HG03575 (cell line): ENCODE measurements around the gene TMEM51.

Experiments used
- ATAC-seq: cut with Tn5 transposase; IDR thresholded peaks from one replicate; pipeline ENCODE4 v1.9.1; 2021; ENCODE audit not compliant: unreplicated experiment, insufficient number of reproducible peaks, low FRiP score; ENCODE audit errors: extremely low read depth

Gene TMEM51

DNA sequence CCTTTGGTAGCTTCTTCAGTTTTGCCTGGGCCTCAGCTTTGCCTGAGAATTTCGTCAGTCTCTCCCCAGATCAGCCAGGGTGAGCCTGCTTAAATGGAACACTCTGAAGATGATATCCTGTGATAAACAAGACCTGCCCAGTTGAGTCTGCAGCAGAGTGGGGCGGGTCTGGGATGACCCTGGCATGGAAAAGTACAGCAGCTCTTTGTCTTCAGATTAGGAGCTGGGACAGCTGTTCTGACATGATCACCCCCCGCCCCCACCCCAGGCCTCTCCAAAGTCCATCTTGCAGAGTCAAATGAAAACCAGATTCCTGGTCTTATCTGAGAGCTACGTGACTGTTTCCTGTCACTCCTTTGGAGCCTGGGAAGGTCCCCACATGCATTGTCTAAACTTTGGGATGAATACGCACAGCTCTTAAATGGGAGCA is 2.2 kb upstream of the TMEM51 start:
- ATAC-seq: no peak

DNA sequence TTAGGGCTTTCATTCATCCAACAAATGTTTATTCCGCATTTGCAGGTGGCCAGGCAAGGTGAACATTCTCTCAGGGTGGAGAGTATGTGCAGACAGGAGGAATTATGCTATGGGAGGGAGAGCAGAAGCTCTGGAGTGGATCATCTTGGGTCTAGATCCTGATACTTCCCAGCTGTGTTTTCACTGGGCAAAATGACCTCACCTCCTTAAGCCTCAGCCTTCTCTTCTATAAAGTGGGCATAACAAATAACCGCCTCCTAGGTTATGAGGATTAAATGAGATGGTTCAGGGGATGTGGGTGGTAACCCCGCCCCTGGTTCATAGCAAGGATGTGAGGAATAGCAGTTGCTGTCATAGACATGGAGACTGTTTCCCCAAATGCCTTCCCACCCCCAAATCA is 1.7 kb upstream of the TMEM51 start:
- no peak for ATAC-seq

DNA sequence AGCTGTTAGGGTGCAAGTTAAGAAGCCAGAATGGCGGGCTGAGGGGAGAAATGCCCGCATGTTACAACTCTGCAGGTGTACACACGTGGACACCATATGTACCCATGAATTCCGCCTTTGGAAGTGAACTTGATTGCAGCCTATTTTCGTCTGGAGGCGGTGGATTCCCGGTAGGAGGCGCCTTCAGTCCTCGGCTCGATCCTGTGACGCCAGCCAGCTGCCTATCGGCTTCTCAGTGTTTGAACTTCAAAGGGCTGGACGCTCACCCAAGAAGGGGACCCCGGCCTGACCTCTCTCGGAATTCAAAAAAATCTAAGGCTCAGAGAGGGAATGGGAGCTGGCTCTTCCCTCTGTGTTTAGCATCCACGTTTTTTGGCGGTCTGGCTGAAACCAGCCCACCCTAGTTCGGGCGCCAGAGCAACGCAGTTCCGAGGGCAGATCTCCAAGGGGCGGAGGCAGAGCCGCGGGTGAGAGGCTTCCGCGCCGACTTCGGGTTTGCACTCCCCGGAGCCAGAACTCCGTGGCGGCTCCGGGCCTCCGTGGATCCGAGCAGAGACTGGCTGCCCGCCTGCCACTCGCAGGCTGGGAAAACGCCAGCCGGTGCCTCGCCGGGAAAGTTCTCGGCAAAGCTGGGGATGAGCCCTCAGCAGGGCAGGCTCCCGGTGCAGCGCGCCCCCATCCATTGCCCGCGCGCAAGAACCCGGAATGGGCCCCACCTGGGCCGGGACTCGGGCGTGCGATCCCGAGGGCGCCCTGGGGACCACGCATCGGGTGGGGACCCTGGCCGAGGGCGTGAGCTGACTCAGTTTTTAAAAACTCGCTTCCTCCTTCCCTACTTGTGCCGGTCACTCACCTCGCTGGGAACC is 996 bp upstream of the TMEM51 start:
- ATAC-seq: no peak

DNA sequence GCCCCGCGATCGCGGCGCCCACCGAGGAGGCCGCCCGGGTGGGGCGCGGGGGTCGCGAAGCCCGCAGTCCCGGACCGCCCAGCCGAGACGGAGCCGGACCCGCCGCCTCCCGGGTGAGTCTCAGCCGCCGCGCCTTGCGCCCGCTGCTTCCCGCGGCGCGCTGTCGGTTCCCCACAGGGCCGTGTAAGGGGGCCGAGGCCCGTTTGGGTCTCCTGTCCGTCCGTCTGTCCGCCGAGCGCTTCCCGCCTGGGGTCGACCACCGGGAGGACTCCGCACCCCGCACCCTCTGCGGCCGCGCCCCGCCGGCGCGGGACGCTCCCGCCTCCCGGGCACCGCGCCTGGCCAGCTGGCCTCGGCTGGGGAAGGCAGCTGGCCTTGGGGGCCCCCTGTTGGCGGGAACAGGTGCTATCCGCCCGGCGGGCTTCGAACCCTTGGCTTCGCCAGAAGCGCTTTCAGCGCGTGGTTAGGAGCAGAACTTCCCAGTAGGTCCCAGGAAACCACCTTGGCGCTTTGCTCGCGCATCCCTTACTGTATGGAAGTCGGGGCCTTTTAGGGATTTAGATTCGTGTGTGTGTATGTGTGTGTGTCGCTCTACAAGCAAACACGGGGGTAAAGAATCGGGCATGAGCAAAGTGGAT is 414 bp downstream of the TMEM51 start:
- no peak for ATAC-seq

DNA sequence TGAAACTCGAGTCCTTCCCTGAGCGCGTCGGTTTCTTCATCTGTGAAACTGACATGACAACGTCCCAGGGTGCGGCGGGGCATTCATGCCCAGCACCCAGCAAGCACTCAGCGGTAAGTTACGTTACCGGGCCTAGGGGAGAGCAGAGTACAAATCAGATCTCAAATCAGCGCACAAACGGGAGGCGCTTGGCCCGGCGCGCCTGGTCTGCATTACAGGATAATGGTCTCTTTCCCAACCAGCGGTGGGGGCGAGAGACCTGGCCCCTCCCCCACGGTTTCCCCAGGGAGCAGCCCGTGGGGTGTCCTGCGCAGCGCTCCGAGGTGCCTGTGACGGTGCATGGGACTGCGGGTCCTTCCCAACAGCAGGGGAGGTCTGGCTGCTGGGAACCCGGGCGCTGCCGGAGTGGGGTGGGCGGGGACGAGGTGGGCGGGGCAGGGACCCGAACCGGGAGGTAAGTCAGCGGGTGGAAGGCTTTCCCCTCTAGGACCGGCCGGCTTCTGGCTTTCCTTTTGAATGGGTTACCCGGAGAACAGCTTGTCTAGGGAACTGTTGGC is 1.0 kb downstream of the TMEM51 start:
- ATAC-seq: no peak

DNA sequence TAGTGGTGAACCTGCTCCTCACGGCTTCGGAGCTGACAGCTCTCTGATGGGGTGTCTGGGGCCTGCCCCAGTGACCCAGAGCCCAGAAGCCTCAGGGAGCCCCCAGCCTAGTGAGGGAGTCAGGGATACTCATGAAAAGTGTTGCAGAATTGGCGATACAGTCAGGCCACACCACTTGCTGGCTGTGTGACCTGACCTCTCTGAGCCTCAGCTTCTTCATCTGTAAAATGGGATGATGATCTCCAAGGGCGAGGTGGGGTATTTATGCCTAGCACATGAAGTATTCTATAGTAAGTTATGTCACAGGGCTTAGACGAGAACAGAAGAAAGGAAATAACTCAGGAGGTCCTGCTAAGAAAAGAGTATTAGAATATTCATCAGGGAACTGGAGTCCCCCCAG is 1.6 kb downstream of the TMEM51 start:
- ATAC-seq: no peak

DNA sequence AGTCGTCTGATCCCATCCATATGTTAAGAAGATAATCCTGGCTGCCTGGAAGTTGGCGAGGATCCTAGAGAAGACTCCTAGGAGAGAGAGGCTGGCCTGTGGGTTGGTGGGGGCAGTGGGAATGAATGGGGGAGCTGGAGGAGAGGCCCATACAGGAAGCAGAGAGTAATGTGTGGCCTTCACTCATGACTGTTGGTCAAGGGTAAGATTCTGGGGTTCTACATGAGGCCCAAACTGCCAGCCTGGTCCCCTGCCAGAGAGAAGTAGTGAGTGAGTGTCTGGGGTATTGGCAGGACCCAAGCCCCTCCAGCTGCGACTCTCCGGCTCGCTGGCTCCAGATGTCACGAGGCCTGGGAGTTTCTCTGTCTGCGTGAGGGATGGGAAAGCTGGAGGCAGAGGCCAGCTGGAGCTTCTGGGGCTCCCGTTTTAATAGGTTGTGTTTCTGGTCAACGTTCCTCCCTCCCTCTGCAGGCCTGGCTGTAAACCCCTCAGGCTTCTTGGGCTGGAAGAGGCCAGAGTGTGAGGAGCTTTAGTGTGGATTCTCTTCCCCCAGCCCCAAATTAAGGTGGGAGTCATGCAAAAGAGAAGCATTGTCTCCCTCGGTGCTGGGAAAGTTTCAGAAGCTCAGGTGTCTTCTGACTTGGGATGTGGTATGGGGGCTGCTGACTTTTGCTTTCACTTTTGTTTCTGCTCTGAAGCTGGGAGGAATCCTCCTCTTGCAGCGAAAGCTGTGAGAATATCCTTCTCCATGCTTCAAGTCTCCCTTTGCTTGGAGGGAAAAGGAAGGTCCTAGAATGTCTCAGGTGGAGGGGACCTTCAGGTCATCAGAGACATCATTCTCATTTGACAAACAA is 2.6 kb downstream of the TMEM51 start:
- no peak for ATAC-seq

DNA sequence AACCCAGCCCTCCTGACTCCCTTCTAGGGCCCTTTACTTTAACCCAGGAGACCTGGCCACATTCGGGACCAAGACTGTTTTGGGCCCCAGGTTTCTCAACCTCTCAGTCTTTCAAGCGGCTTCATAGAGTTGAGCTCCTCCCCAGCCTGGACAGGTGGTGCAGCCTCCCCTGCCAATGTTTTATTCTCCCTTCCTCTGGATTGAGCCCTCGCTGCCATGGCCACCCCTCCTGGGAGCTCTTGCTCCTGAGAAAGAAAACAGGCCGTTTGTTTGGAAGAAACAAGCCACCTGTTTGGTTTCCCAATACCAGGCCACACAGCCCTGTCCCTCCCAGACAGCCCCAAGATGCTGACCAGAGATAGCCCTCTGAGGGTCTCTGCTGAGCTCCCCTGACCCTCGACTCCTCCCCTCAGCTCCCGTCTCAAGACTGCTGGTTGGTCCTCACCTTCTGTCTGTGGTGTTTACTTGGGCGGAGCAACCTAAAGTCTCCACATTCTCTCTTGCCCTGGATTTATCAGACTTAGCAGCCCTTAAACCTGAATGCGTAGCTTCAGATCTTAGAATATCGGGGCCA is 3.3 kb downstream of the TMEM51 start:
- ATAC-seq: no peak

DNA sequence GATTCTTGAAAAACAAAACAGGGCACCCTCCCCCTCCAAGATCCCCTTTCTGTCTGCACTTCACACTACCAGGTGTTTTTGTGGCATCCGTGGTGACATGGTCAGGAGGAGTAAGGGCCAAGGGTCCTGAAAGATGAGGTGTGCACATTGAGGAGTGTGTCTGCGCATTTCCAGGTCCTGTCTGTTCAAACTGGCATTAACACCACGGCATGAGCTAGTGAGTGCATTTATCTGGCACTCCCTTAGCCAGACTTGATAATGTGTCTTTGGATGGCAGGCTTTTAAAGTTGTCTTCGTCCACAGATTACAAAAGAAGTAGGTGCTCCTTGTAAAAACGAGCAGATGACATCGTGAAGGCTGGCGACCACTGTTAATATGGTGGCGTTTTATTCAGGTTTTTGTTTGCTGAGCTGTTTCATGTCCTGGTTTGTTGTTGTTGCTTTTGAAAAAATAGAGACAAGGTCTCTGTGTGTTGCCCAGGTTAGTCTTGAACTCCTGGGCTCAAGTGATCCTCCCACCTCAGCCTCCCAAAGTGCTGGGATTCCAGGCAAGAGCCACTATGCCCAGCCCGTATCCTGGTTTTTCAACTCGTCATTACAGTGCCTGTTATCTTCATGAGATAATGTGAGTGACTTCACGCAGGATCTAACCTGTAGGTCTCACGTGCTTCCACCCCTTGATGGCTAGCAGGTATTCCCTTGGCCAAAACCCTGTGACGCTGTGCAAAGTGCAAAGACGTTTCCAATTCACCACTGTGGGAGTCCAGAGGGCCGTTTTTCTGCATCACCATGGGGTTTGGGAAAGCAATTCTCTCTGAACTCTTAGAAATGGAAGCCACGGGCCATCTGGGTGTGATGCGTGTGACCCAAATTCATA is 4.2 kb downstream of the TMEM51 start:
- ATAC-seq: no peak

DNA sequence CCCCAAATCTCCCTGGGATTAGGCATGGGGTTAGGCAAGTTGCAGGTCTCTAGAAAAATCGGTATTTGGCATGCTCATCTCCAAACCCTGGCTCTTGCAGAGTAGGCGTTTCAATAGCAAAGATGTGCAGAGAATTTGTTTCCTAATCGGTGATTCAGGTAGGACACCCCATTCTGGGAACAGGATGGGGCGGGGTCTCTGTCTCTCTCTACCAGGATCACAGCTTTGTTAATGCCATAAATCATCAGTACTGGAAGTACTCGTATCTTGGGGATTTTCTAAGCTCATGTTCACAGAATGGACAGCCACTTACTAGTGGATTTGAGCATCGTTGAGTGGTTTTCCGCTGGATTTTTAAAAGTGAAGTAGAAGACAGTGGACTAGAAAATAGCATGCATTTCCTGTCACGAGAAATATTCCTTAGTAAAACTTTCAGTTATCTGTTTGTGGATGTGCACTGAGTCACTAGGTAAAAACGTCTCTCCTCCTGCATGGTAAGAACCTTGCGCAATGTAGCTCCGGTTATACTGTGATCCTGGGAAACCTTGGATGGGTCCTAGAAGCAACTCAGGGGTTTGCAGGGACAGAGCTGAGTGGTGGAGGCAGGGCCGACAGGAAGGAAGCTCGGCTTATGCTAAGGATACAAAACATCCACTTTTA is 5.1 kb downstream of the TMEM51 start:
- no peak for ATAC-seq

DNA sequence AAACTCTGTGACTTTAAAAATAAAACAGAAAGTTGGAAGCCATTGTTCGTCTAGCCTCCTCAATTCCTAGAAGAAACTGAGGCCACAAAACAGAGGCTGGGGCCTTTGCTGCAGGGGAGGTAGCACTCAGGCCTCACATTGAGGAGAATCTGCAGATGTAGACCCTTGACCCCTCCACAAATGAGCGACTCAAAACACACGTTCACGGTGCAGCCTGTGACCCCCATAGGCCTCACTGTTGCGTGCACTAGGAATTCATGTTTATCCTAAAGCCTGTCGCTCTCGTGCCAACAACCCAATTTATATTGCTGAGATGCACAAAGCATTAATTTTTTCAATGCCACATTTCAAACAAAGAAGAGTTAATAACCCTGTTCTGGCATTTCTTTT is 5.6 kb downstream of the TMEM51 start:
- no peak for ATAC-seq

DNA sequence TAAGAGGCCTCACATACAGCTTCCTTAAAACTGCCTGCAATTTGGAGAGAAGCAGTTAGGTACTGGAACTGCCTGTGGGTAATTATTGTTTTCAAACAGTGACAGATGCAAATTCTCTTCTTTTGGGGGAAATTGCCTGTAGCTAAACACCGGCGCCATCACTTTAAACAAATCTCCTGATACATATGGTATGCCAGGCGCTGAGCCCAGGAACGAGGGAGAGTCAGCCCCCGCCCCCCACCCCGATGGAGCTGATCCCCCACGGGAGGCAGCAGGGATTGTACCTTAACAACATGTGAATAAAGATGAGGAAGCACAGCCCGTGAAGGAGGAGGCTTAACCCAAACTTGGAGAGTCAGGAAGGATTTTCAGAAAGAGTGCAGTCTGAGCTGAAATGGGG is 7.1 kb downstream of the TMEM51 start:
- no peak for ATAC-seq

DNA sequence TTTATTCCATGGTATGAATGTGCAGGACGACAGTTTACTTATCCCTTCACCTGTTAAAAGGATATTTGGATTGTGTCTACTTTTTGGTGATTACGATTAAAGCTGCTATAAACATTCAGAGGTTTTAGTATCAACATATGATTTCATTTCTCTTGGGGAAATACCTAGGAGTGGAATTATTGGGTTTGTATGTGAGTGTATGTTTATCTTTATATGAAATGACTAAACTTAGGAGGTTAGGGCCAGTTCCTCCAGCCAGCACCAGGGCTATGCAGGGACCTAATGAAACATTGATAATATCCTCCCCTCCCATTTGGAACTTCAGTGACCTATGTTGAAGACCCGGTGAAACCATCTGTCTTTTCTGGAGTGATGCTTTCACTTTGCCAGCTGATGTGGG is 13.8 kb downstream of the TMEM51 start:
- no peak for ATAC-seq

DNA sequence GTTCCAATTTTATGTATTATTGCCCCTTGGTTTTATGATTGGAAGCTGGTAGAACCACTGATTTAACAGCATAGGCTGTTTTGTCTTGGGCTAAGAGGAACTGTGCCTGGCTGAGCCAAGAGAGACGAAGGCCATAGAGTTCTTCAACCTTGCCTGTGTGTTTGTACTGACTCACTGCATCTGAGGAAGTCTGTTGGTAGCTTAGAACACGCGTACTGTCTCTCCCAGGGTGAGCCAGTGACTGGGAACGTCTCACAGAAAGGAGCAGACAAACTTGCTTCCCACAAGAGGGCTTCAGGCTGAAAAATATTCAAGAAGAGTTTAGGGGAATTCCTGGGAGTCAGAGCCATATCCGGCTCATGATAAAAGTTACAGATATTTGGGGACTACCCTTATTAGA is 14.9 kb downstream of the TMEM51 start:
- no peak for ATAC-seq

DNA sequence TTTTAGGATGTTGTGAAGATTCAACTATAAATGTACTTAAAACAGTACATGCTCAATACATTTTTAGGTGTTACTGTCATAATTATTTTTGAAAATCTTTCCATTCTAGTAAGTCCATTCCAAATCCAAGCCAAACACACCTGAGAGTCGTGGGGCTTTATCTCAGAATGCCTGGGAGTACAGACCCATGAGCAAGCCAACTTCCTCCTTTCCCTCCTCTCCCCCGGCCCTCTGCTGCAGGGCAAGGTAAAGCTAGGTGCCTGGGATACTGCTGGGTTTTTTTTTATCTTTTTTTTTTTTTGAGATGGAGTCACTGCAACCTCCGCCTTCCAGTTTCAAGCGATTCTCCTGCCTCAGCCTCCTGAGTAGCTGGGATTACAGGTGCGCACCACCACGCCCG is 16.5 kb downstream of the TMEM51 start:
- ATAC-seq: no peak

DNA sequence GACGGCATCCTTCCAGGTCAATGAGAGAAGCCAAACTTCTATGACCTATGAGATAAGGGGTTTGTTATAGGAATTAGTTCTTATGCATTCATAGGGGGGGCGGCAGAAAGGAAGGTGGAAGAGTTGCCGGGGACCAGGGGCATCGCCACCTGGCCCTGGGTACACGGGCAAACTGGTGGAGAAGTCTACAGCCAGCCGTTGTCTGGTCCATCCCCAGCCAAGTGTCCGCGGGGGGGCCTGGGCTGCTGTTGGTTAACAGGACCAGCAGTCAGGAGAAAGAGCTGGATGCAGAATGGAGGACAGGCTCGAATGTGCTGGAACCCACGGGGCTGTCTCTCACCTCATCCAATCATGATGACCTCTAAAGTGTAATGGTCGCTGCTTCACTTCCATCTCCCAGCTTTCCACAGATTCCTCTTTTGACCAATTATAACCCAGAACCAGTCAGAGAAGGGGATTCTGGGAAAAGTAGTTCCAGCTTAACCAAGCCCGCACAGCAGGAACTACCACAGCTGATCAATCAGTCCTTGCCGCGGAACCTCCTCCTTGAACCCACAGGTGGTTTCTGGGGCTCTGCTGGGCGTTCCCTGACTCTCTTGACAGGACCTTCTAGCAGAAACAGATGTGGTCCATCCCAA is 17.8 kb downstream of the TMEM51 start:
- no peak for ATAC-seq
